Thyroid gland (tissue), 4 donors: ENCODE data around the gene LMO1. TPM values are rescaled to one million over a fixed set of nuclear protein-coding genes. Genes with fewer than 3 reads are reported as not detected.

Experiments used
- DNase-seq, 2 donors: peaks; one replicate each; pipeline ENCODE4 v3.0.0-alpha.2; 2019
- H3K27ac ChIP-seq, 3 donors: fragments of 200-600 bp; sonication (generic); 1 replicate in 2 of 3; 2 replicates in 1 of 3; pipeline ENCODE4 v1.5.1; 2016 to 2019; ENCODE audit warnings: mild to moderate bottlenecking in 1 of 3, moderate library complexity in 1 of 3
- H3K27me3 ChIP-seq: fragments of 200-600 bp; sonication (generic); one replicate; pipeline ENCODE4 v1.5.1; 2019
- H3K36me3 ChIP-seq, 2 donors: fragments of 200-600 bp; sonication (generic); one replicate each; pipeline ENCODE4 v1.5.1; 2016 to 2019
- H3K4me1 ChIP-seq, 2 donors: fragments of 200-600 bp; sonication (generic); one replicate each; pipeline ENCODE4 v1.5.1; 2017 to 2019
- H3K4me3 ChIP-seq, 3 donors: fragments of 200-600 bp; sonication (generic); replicated peaks in 1 of 3; 1 replicate in 2 of 3; 2 replicates in 1 of 3; pipeline ENCODE4 v1.5.1; 2016; ENCODE audit warnings: mild to moderate bottlenecking in 1 of 3
- H3K9me3 ChIP-seq: fragments of 200-600 bp; sonication (generic); one replicate; pipeline ENCODE4 v1.5.1; 2017
- POLR2A ChIP-seq, 2 donors: fragments of 450-650 bp; IDR thresholded peaks; one replicate each; pipeline ENCODE4 v1.6.1; 2017; ENCODE audit warnings: antibody characterized with exemption in 2 of 2, mild to moderate bottlenecking in 2 of 2, moderate library complexity in 1 of 2
- WGBS, 2 donors: methylation state at CpG; one replicate each; pipeline ENCODE4 v1.1.5; 2017; 5-methylcytosine and 5-hydroxymethylcytosine counted together
- intact Hi-C: fragments of 100-400 bp; cut with DNase I; formaldehyde crosslinking; loops from one replicate; pipeline ENCODE4 v1.15.1; 2023
- total RNA-seq, 4 donors: library from RNA; depleted of rRNA; stranded (reverse); fragments of >200 nt; gene quantifications; one replicate each; pipeline ENCODE4 v1.2.3, GENCODE V29; 2016
- TF ChIP-seq, protein P1 (sequence below), 6 experiments: fragments of 200-600 bp in 3 of 6; fragments of 450-650 bp in 3 of 6; sonication (generic) in 3 of 6; IDR thresholded peaks; one replicate each; pipeline ENCODE4 v1.5.1; 2016 to 2019; ENCODE audit warnings: antibody characterized with exemption in 6 of 6, mild to moderate bottlenecking in 2 of 6, inconsistent platforms in 1 of 6, moderate library complexity in 1 of 6

The LMO1 gene
- total RNA-seq, 4 donors from 2014 or later, result 0.59 TPM; not detected in 3

- Histone ChIP-seq H3K4me3 (no peak overlapping the region), H3K36me3 (no peaks in the 10 kb centered on the region), H3K27me3 (no peaks in the 10 kb centered on the region), H3K4me1 (no peaks in the 10 kb centered on the region), H3K27ac (no peak overlapping the region), H3K9me3 (no peaks in the 10 kb centered on the region)
- DNase-seq, result no peak
- TF ChIP-seq, protein P1, sequence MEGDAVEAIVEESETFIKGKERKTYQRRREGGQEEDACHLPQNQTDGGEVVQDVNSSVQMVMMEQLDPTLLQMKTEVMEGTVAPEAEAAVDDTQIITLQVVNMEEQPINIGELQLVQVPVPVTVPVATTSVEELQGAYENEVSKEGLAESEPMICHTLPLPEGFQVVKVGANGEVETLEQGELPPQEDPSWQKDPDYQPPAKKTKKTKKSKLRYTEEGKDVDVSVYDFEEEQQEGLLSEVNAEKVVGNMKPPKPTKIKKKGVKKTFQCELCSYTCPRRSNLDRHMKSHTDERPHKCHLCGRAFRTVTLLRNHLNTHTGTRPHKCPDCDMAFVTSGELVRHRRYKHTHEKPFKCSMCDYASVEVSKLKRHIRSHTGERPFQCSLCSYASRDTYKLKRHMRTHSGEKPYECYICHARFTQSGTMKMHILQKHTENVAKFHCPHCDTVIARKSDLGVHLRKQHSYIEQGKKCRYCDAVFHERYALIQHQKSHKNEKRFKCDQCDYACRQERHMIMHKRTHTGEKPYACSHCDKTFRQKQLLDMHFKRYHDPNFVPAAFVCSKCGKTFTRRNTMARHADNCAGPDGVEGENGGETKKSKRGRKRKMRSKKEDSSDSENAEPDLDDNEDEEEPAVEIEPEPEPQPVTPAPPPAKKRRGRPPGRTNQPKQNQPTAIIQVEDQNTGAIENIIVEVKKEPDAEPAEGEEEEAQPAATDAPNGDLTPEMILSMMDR (IDR thresholded peaks at IDR 0.05), result no peak
- no peak for TF ChIP-seq POLR2A (IDR thresholded peaks at IDR 0.05)
- WGBS, 2 donors, result 79 to 80% methylated on average over 10 of the region's 10 CpGs
- intact Hi-C loops, result no loop called here
Measured at GRCh38 chr11:8251616-8252295, 11.9 kb downstream of the LMO1 start.

GRCh38 chr11:8250981-8251615 is 12.6 kb downstream of the LMO1 start:
- intact Hi-C loops, result no loop called here
- Histone ChIP-seq H3K9me3 (no peaks in the 10 kb centered on the region), H3K36me3 (no peaks in the 10 kb centered on the region), H3K27me3 (no peaks in the 10 kb centered on the region), H3K27ac (no peak overlapping the region), H3K4me3 (no peak overlapping the region), H3K4me1 (no peaks in the 10 kb centered on the region)
- no peak for TF ChIP-seq POLR2A (IDR thresholded peaks at IDR 0.05)
- TF ChIP-seq, protein P1 (IDR thresholded peaks at IDR 0.05), result no peak
- DNase-seq, result no peak
- 90 to 91% methylated on average over 6 to 11 of the region's 11 CpGs for WGBS, 2 donors

GRCh38 chr11:8250434-8250833 is 13.2 kb downstream of the LMO1 start:
- 61 to 66% methylated on average over 4 to 5 of the region's 5 CpGs for WGBS, 2 donors
- Histone ChIP-seq H3K4me3 (no peak overlapping the region), H3K36me3 (no peaks in the 10 kb centered on the region), H3K4me1 (no peaks in the 10 kb centered on the region), H3K9me3 (no peaks in the 10 kb centered on the region), H3K27ac (no peak overlapping the region), H3K27me3 (no peaks in the 10 kb centered on the region)
- TF ChIP-seq, protein P1 (IDR thresholded peaks at IDR 0.05), result no peak
- no peak for DNase-seq
- intact Hi-C loops, result no loop called here

GRCh38 chr11:8249482-8249881 is 14.2 kb downstream of the LMO1 start:
- WGBS, 2 donors, result 73 to 76% methylated on average over 6 of the region's 6 CpGs
- intact Hi-C loops, result no loop called here

DNA sequence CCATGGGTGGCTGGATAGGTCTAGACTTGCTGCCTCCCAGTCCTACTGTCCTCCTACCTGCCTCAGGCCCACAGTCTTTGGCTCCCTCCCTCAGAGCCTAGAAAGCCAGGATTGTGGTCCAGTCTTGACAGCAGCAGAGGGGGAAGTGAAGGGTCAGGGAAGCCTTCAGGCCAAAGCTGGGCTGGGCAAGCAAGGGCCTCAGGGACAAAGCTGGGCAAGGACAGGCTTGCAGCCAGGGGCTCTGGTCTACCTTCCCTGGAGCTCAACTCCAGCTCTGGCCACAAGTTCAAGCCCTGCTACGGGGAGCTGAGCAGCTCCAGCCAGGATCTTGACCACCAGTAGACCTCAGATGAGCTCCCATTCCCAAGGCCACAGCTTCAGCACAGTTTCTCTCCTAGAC is 14.9 kb downstream of the LMO1 start:
- Histone ChIP-seq H3K4me1 (no peaks in the 10 kb centered on the region), H3K27ac (no peak overlapping the region), H3K9me3 (no peaks in the 10 kb centered on the region), H3K4me3 (no peak overlapping the region), H3K36me3 (no peaks in the 10 kb centered on the region), H3K27me3 (no peaks in the 10 kb centered on the region)
- 80% methylated on average over 1 of the region's 1 CpG; no CpG with 5 or more reads in 1 of the 2 donors for WGBS, 2 donors
- no peak for TF ChIP-seq POLR2A (IDR thresholded peaks at IDR 0.05)
- TF ChIP-seq, protein P1 (IDR thresholded peaks at IDR 0.05), result no peak
- no peak for DNase-seq
- intact Hi-C loops, result no loop called here

More at GRCh38 chr11:8249482-8249881, 14.2 kb downstream of the LMO1 start:
- H3K4me3 ChIP-seq, result no peak overlapping the region
- H3K9me3 ChIP-seq, result no peaks in the 10 kb centered on the region
- no peak overlapping the region for H3K27ac ChIP-seq
- DNase-seq, result no peak
- H3K4me1 ChIP-seq, result no peaks in the 10 kb centered on the region
- H3K27me3 ChIP-seq, result no peaks in the 10 kb centered on the region
- H3K36me3 ChIP-seq, result no peaks in the 10 kb centered on the region
- no peak for TF ChIP-seq POLR2A (IDR thresholded peaks at IDR 0.05)
